H1 (cell line): ENCODE measurements around the gene NCR2. TPM values are rescaled to one million over a fixed set of nuclear protein-coding genes. Genes with fewer than 3 reads are reported as not detected.

ENCODE experiments used
- CTCF ChIA-PET: fragments of 300-600 bp; sonication (Branson Sonifier 250); formaldehyde crosslinking; loops from one replicate; lab custom pipeline; 2021; ENCODE audit not compliant: partially characterized antibody; lab: Charles Lee
- POLR2A ChIA-PET: fragments of 300-600 bp; sonication (Branson Sonifier 250); formaldehyde crosslinking; loops from one replicate; lab custom pipeline; 2021; ENCODE audit warnings: inconsistent platforms; ENCODE audit not compliant: partially characterized antibody; lab: Charles Lee
- DNase-seq, 2 experiments: peaks; one replicate each; pipeline versions ENCODE4 v3.0.0 to v3.0.0-alpha.2; 2010 to 2022; ENCODE audit warnings: low spot score in 2 of 2, low read depth in 1 of 2, mixed read lengths in 1 of 2
- FAIRE-seq: peaks from 2 replicates; lab custom pipeline; 2011; peaks lifted over from hg19 to GRCh38; lab: Jason Lieb, UNC
- H2AFZ ChIP-seq: 2 replicates; pipeline ENCODE4 v1.8.1; 2012; ENCODE audit warnings: low read length, inconsistent platforms
- H2AK5ac ChIP-seq: 2 replicates; pipeline ENCODE4 v1.6.1; 2013; ENCODE audit warnings: low read depth, low read length
- H2BK120ac ChIP-seq: replicated peaks from 2 replicates; pipeline ENCODE3; 2013; ENCODE audit warnings: low read depth, low read length, inconsistent platforms
- H2BK12ac ChIP-seq: 2 replicates; pipeline ENCODE4 v1.6.1; 2013; ENCODE audit warnings: low read depth, low read length
- H2BK15ac ChIP-seq: 2 replicates; pipeline ENCODE4 v1.6.1; 2013; ENCODE audit warnings: low read length
- H2BK20ac ChIP-seq: 2 replicates; pipeline ENCODE4 v1.6.1; 2013; ENCODE audit warnings: low read length
- H2BK5ac ChIP-seq: 2 replicates; pipeline ENCODE4 v1.6.1; 2013; ENCODE audit warnings: low read depth, low read length
- H3K14ac ChIP-seq: 2 replicates; pipeline ENCODE4 v1.6.1; 2013; ENCODE audit warnings: inconsistent platforms; ENCODE audit not compliant: insufficient read length
- H3K18ac ChIP-seq: 2 replicates; pipeline ENCODE4 v1.6.1; 2013; ENCODE audit warnings: low read length; ENCODE audit errors: extremely low read depth
- H3K23ac ChIP-seq: 2 replicates; pipeline ENCODE4 v1.6.1; 2013; ENCODE audit warnings: inconsistent platforms; ENCODE audit not compliant: insufficient read length
- H3K23me2 ChIP-seq: 2 replicates; pipeline ENCODE4 v1.6.1; 2013; ENCODE audit warnings: low read depth, low read length
- H3K27ac ChIP-seq: 2 replicates; pipeline ENCODE4 v1.6.1; 2011; ENCODE audit warnings: low read depth, low read length, inconsistent platforms
- H3K27me3 ChIP-seq, 4 experiments: replicated peaks in 1 of 4; 1 replicate in 1 of 4; 2 replicates in 3 of 4; pipeline versions ENCODE4 v1.6.1 to v1.8.1; 2011 to 2013; ENCODE audit warnings: low read length in 3 of 4, mild to moderate bottlenecking in 3 of 4, inconsistent platforms in 2 of 4, mixed read lengths in 2 of 4, moderate library complexity in 1 of 4; ENCODE audit not compliant: control insufficient read depth in 3 of 4, insufficient read depth in 3 of 4; ENCODE audit errors: extremely low read depth in 1 of 4
- H3K36me3 ChIP-seq, 4 experiments: 2 replicates each; pipeline versions ENCODE4 v1.6.1 to v1.8.1; 2011 to 2013; ENCODE audit warnings: mild to moderate bottlenecking in 4 of 4, low read length in 3 of 4, moderate library complexity in 2 of 4, control low read depth in 1 of 4, inconsistent platforms in 1 of 4; ENCODE audit not compliant: insufficient read depth in 4 of 4, control insufficient read depth in 2 of 4
- H3K4ac ChIP-seq: replicated peaks from 2 replicates; pipeline ENCODE3; 2013; ENCODE audit warnings: low read length, low read depth, mixed read lengths, inconsistent platforms; ENCODE audit not compliant: insufficient read length
- H3K4me1 ChIP-seq, 4 experiments: replicated peaks in 1 of 4; 1 replicate in 1 of 4; 2 replicates in 3 of 4; pipeline versions ENCODE4 v1.6.1 to v1.8.1; 2011 to 2013; ENCODE audit warnings: low read length in 3 of 4, inconsistent platforms in 2 of 4, mixed read lengths in 1 of 4; ENCODE audit not compliant: insufficient read depth in 4 of 4, control insufficient read depth in 3 of 4
- H3K4me2 ChIP-seq, 2 experiments: 2 replicates each; pipeline versions ENCODE4 v1.6.1 to v1.8.1; 2011 to 2013; ENCODE audit warnings: low read depth in 2 of 2, low read length in 2 of 2, control low read depth in 1 of 2, inconsistent platforms in 1 of 2, mild to moderate bottlenecking in 1 of 2; ENCODE audit not compliant: insufficient read depth in 1 of 2
- H3K4me3 ChIP-seq, 4 experiments: fragments of 200-600, 300-600 bp in 1 of 4; sonication (generic), shearing (Covaris generic), sonication (Bioruptor Twin) in 1 of 4; 2 replicates each; pipeline versions ENCODE4 v1.5.1 to v1.8.1; 2011 to 2016; ENCODE audit warnings: low read length in 4 of 4, low read depth in 3 of 4, control low read depth in 2 of 4, inconsistent platforms in 2 of 4, mild to moderate bottlenecking in 2 of 4, mixed read lengths in 1 of 4, moderate library complexity in 1 of 4; ENCODE audit not compliant: insufficient read depth in 2 of 4; ENCODE audit errors: extremely low read depth in 1 of 4
- H3K56ac ChIP-seq: replicated peaks from 2 replicates; pipeline ENCODE3; 2013; ENCODE audit warnings: low read depth, mild to moderate bottlenecking, mixed read lengths, low read length, inconsistent platforms; ENCODE audit not compliant: insufficient read length
- H3K79me1 ChIP-seq: 2 replicates; pipeline ENCODE4 v1.6.1; 2013; ENCODE audit warnings: low read depth, low read length, control low read depth
- H3K79me2 ChIP-seq, 2 experiments: 2 replicates each; pipeline versions ENCODE4 v1.6.1 to v1.8.1; 2012 to 2013; ENCODE audit warnings: low read length in 2 of 2, mild to moderate bottlenecking in 2 of 2, inconsistent platforms in 1 of 2; ENCODE audit not compliant: insufficient read depth in 2 of 2, control insufficient read depth in 1 of 2
- H3K9ac ChIP-seq, 4 experiments: replicated peaks in 1 of 4; 1 replicate in 1 of 4; 2 replicates in 3 of 4; pipeline versions ENCODE4 v1.6.1 to v1.8.1; 2011 to 2013; ENCODE audit warnings: low read depth in 3 of 4, low read length in 3 of 4, control low read depth in 2 of 4, mild to moderate bottlenecking in 2 of 4, moderate library complexity in 2 of 4, inconsistent platforms in 1 of 4; ENCODE audit errors: extremely low read depth in 1 of 4
- H3K9me3 ChIP-seq, 2 experiments: 2 replicates each; pipeline versions ENCODE4 v1.6.1 to v1.8.1; 2012 to 2013; ENCODE audit warnings: mild to moderate bottlenecking in 2 of 2, moderate library complexity in 2 of 2, control low read depth in 1 of 2, inconsistent platforms in 1 of 2, low read depth in 1 of 2, low read length in 1 of 2, mixed read lengths in 1 of 2; ENCODE audit not compliant: insufficient read depth in 2 of 2
- H4K20me1 ChIP-seq, 2 experiments: replicated peaks in 1 of 2; 2 replicates each; pipeline versions ENCODE3 to v1.8.1; 2011 to 2013; ENCODE audit warnings: inconsistent platforms in 2 of 2, low read length in 2 of 2, mild to moderate bottlenecking in 1 of 2; ENCODE audit not compliant: insufficient read depth in 2 of 2, control insufficient read depth in 1 of 2
- H4K5ac ChIP-seq: 2 replicates; pipeline ENCODE4 v1.6.1; 2013; ENCODE audit warnings: low read length, low read depth, mixed read lengths, inconsistent platforms; ENCODE audit not compliant: insufficient read length
- H4K8ac ChIP-seq: 2 replicates; pipeline ENCODE4 v1.8.0; 2013; ENCODE audit warnings: mild to moderate bottlenecking, moderate library complexity, low read length, inconsistent platforms; ENCODE audit not compliant: insufficient read depth; ENCODE audit errors: extremely low read depth
- H4K91ac ChIP-seq: replicated peaks from 2 replicates; pipeline ENCODE3; 2013; ENCODE audit warnings: low read length, mixed read lengths, inconsistent platforms; ENCODE audit not compliant: insufficient read length
- MAFK ChIP-seq: IDR thresholded peaks from 2 replicates; pipeline ENCODE4 v1.6.1; 2012; ENCODE audit warnings: low read depth, mild to moderate bottlenecking, improper control_type of control experiment, low read length
- SP1 ChIP-seq: IDR thresholded peaks from 2 replicates; pipeline ENCODE4 v1.6.1; 2011; ENCODE audit warnings: low read depth, low read length
- WGBS, 2 experiments: shearing (Covaris generic) in 1 of 2; methylation state at CpG; one replicate each; pipeline versions ENCODE4 v1.1.6 to v1.1.7; 2013 to 2015; ENCODE audit warnings: low lambda C conversion rate in 2 of 2, mixed read lengths in 2 of 2, inconsistent platforms in 1 of 2, low coverage in 1 of 2, missing lambda C conversion rate in 1 of 2; ENCODE audit not compliant: insufficient replicate concordance in 2 of 2, insufficient coverage in 1 of 2, insufficient read length in 1 of 2; ENCODE audit errors: extremely low coverage in 1 of 2, missing lambda C conversion rate in 1 of 2; 5-methylcytosine and 5-hydroxymethylcytosine counted together
- polyA plus RNA-seq, 7 experiments: library from polyadenylated mRNA; depleted of rRNA in 3 of 7; stranded (reverse) in 5 of 7; unstranded in 2 of 7; fragments of >200 nt in 5 of 7; fragments of 200-250 nt in 2 of 7; gene quantifications; 1 replicate in 5 of 7; 2 replicates in 1 of 7; 4 replicates in 1 of 7; pipeline versions ENCODE4 v1.2.1 to v1.2.3, GENCODE V29; 2011 to 2013; ENCODE audit warnings: missing spikeins in 2 of 7, mixed read lengths in 2 of 7
- total RNA-seq: library from RNA; stranded (reverse); fragmentation: NEBNext Ultra II Directional; extraction: Animal tissue kit (Norgen Biotek cat#: 25700); gene quantifications from 2 replicates; pipeline ENCODE4 v1.2.1, GENCODE V29; 2021

NCR2 gene
- total and polyA plus RNA-seq, 2 of the 8 experiments (the other 6 are each of a cell fraction or from before 2014, with no cell fraction given) = not detected

DNA sequence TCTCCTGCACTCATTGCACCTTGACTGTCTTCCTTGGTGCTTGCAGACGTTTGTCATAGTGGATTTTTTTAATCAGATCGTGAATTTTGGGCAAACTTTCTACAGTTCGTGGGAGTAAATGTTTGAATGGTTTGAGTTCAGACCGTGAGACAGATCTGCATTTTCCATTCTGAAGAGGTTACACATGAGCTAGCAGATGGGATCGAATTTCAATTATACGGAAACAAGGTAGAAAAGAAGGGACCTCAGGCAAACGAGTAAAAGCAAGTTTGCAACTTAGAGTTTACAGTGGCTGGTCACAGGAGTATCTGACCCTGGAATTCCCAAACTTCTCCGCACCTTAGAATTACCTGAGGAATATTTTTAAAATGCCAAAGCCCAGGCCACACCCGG lies 17.2 kb upstream of the NCR2 start:
- Histone ChIP-seq H3K4ac (no peak overlapping the region), H3K4me3 (peak overlapping the region in 2 of 4 experiments; percentile 16 to 47; a peak in 4 of 8 replicates), H4K91ac (no peak overlapping the region), H3K14ac (no peak overlapping the region), H2BK15ac (no peak overlapping the region), H2BK5ac (no peak overlapping the region), H3K4me2 (peak overlapping the region; percentile 1 to 70), H3K79me1 (no peaks in the 10 kb centered on the region), H3K9ac (no peak overlapping the region), H2AFZ (peak overlapping the region; percentile 61), H3K18ac (no peak overlapping the region), H4K8ac (no peak overlapping the region), H2BK20ac (no peak overlapping the region), H3K27ac (no peak overlapping the region), H3K36me3 (no peaks in the 10 kb centered on the region), H3K4me1 (peaks cover 0 to 13% (median 3%) of the 10 kb centered on the region in 4 experiments; a peak in 5 of 7 replicates), H3K79me2 (no peaks in the 10 kb centered on the region), H3K23me2 (no peaks in the 10 kb centered on the region), H3K27me3 (peaks cover 0 to 4% (median 2%) of the 10 kb centered on the region in 4 experiments; a peak in 1 of 7 replicates), H4K5ac (no peak overlapping the region), H2AK5ac (no peak overlapping the region), H3K23ac (no peak overlapping the region), H2BK120ac (no peak overlapping the region), H4K20me1 (no peaks in the 10 kb centered on the region), H3K9me3 (no peaks in the 10 kb centered on the region), H3K56ac (no peak overlapping the region), H2BK12ac (peak overlapping the region; percentile 91; the same call in 1 of the 2 replicates)
- CTCF ChIA-PET = interaction anchor here (0.7 to 6.8 kb wide), 26 partner anchors 10 to 378 kb away, joined by 3 to 97 read pairs (median 4); partner anchors contain the start of genes NCR2, TREM1, TREML2 and TREML4
- TF ChIP-seq MAFK (no peak), SP1 (0 out of 2 replicates have a peak, but pooled peaks have one; percentile 28)
- FAIRE-seq (peak; percentile 36), DNase-seq (no peak)
- WGBS, 2 experiments = 22% methylated on average over 9 of the region's 9 CpGs; no CpG with 5 or more reads in 1 of the 2 experiments
- POLR2A ChIA-PET = interaction anchor here (0.9 to 1.2 kb wide), 3 partner anchors 12 to 45 kb away, joined by 3 read pairs; partner anchors contain the start of gene NCR2
